Neuronal stem cell (in vitro differentiated cells): Measurements from ENCODE around the gene HPCAL4.

ENCODE experiments used
- DNase-seq: peaks from one replicate; pipeline ENCODE4 v3.0.0-alpha.2; 2013; ENCODE audit warnings: low spot score
- H2AFZ ChIP-seq: one replicate; pipeline ENCODE4 v1.6.1; 2013; ENCODE audit warnings: mild to moderate bottlenecking, low read length, inconsistent platforms
- H2AK5ac ChIP-seq: 2 replicates; pipeline ENCODE4 v1.6.1; 2013; ENCODE audit warnings: low read depth, mild to moderate bottlenecking, inconsistent platforms, low read length, moderate library complexity, mixed read lengths
- H2BK120ac ChIP-seq: 2 replicates; pipeline ENCODE4 v1.6.1; 2013; ENCODE audit warnings: low read depth, mild to moderate bottlenecking, inconsistent platforms, low read length, moderate library complexity, mixed read lengths
- H2BK12ac ChIP-seq: one replicate; pipeline ENCODE4 v1.6.1; 2013; ENCODE audit warnings: low read length, inconsistent platforms
- H2BK15ac ChIP-seq: 2 replicates; pipeline ENCODE4 v1.6.1; 2013; ENCODE audit warnings: mild to moderate bottlenecking, low read length, inconsistent platforms, mixed read lengths
- H2BK5ac ChIP-seq: one replicate; pipeline ENCODE4 v1.6.1; 2013; ENCODE audit warnings: inconsistent platforms, mild to moderate bottlenecking, low read length, moderate library complexity
- H3K14ac ChIP-seq: one replicate; pipeline ENCODE4 v1.6.1; 2013; ENCODE audit warnings: low read length, inconsistent platforms
- H3K18ac ChIP-seq: 2 replicates; pipeline ENCODE4 v1.6.1; 2013; ENCODE audit warnings: low read length, inconsistent platforms
- H3K23ac ChIP-seq: 2 replicates; pipeline ENCODE4 v1.6.1; 2013; ENCODE audit warnings: low read depth, mild to moderate bottlenecking, mixed read lengths, low read length, inconsistent platforms; ENCODE audit not compliant: poor library complexity
- H3K27ac ChIP-seq: replicated peaks from 3 replicates; pipeline ENCODE4 v1.5.1; 2013; ENCODE audit warnings: low read length, inconsistent platforms
- H3K27me3 ChIP-seq, 3 experiments: 2 replicates each; pipeline ENCODE4 v1.6.1; 2013; ENCODE audit warnings: low read length in 3 of 3, mild to moderate bottlenecking in 2 of 3, inconsistent platforms in 1 of 3, low read depth in 1 of 3, mixed read lengths in 1 of 3, moderate library complexity in 1 of 3; ENCODE audit not compliant: control insufficient read depth in 3 of 3, insufficient read depth in 3 of 3
- H3K36me3 ChIP-seq, 2 donors: replicated peaks in 1 of 2; 2 replicates each; pipeline ENCODE4 v1.6.1; 2013; ENCODE audit warnings: low read length in 2 of 2; ENCODE audit not compliant: control insufficient read depth in 2 of 2, insufficient read depth in 2 of 2
- H3K4ac ChIP-seq: 2 replicates; pipeline ENCODE4 v1.6.1; 2013; ENCODE audit warnings: inconsistent platforms, mild to moderate bottlenecking, low read length, moderate library complexity
- H3K4me1 ChIP-seq, 2 donors: 1 replicate in 1 of 2; 2 replicates in 1 of 2; pipeline ENCODE4 v1.6.1; 2013; ENCODE audit warnings: low read length in 2 of 2, low read depth in 1 of 2; ENCODE audit not compliant: control insufficient read depth in 2 of 2, insufficient read depth in 1 of 2
- H3K4me2 ChIP-seq: one replicate; pipeline ENCODE4 v1.6.1; 2013; ENCODE audit warnings: mild to moderate bottlenecking, low read length, inconsistent platforms; ENCODE audit not compliant: insufficient read depth, poor library complexity, severe bottlenecking
- H3K4me3 ChIP-seq, 2 donors: 2 replicates each; pipeline ENCODE4 v1.5.1; 2013; ENCODE audit warnings: low read length in 2 of 2, mild to moderate bottlenecking in 2 of 2, inconsistent platforms in 1 of 2, moderate library complexity in 1 of 2
- H3K79me1 ChIP-seq: one replicate; pipeline ENCODE4 v1.6.1; 2013; ENCODE audit warnings: low read depth, mild to moderate bottlenecking, inconsistent platforms, low read length, moderate library complexity
- H3K9ac ChIP-seq: one replicate; pipeline ENCODE4 v1.6.1; 2013; ENCODE audit warnings: mild to moderate bottlenecking, low read depth, low read length, inconsistent platforms; ENCODE audit not compliant: poor library complexity
- H3K9me3 ChIP-seq, 2 donors: replicated peaks in 1 of 2; 2 replicates each; pipeline versions ENCODE3 to v1.6.1; 2013; ENCODE audit warnings: low read length in 2 of 2, mild to moderate bottlenecking in 2 of 2, inconsistent platforms in 1 of 2, low read depth in 1 of 2, mixed read lengths in 1 of 2, moderate library complexity in 1 of 2; ENCODE audit not compliant: control insufficient read depth in 2 of 2, insufficient read depth in 1 of 2
- H4K8ac ChIP-seq: one replicate; pipeline ENCODE4 v1.6.1; 2013; ENCODE audit warnings: low read depth, mild to moderate bottlenecking, inconsistent platforms, low read length, moderate library complexity
- H4K91ac ChIP-seq: one replicate; pipeline ENCODE4 v1.6.1; 2013; ENCODE audit warnings: low read length, low read depth, mild to moderate bottlenecking, inconsistent platforms; ENCODE audit not compliant: poor library complexity
- WGBS, 2 donors: extraction: QIAGEN DNeasy Blood & Tissue Kit; methylation state at CpG; one replicate each; pipeline ENCODE4 v1.1.7; 2013; ENCODE audit warnings: missing lambda C conversion rate in 2 of 2, mixed read lengths in 1 of 2; ENCODE audit not compliant: insufficient read length in 2 of 2, insufficient replicate concordance in 1 of 2; ENCODE audit errors: extremely low coverage in 2 of 2; 5-methylcytosine and 5-hydroxymethylcytosine counted together

Gene HPCAL4

GRCh38 chr1:39652554-39652953 lies 38.7 kb downstream of the HPCAL4 start:
- Histone ChIP-seq H3K4ac (no peak overlapping the region), H2AK5ac (peak overlapping the region; percentile 20), H3K18ac (no peak overlapping the region), H3K27ac (no peak overlapping the region), H2AFZ (no peak overlapping the region), H3K9me3 (no peaks in the 10 kb centered on the region), H3K27me3 (peaks cover 0 to 40% (median 0%) of the 10 kb centered on the region in 3 experiments), H2BK12ac (no peak overlapping the region), H2BK15ac (no peak overlapping the region), H2BK120ac (no peak overlapping the region), H2BK5ac (no peak overlapping the region), H4K8ac (peak overlapping the region; percentile 52), H3K14ac (no peak overlapping the region), H3K23ac (no peak overlapping the region), H3K4me3 (no peak overlapping the region), H3K4me1 (no peaks in the 10 kb centered on the region), H4K91ac (no peak overlapping the region), H3K36me3 (no peaks in the 10 kb centered on the region), H3K79me1 (no peaks in the 10 kb centered on the region), H3K4me2 (no peak overlapping the region), H3K9ac (no peak overlapping the region)
- DNase-seq, result no peak
- no CpG with 5 or more reads among the region's 2 CpGs for WGBS, 2 donors

GRCh38 chr1:39652105-39652504 lies 39.1 kb downstream of the HPCAL4 start:
- Histone ChIP-seq H3K4me1 (peaks cover 0 to 4% of the 10 kb centered on the region in 2 donors), H3K9ac (no peak overlapping the region), H3K79me1 (no peaks in the 10 kb centered on the region), H4K8ac (peak overlapping the region; percentile 52), H3K27ac (no peak overlapping the region), H2BK5ac (no peak overlapping the region), H3K4ac (no peak overlapping the region), H2BK120ac (no peak overlapping the region), H3K23ac (no peak overlapping the region), H3K4me2 (no peak overlapping the region), H3K36me3 (no peaks in the 10 kb centered on the region), H3K4me3 (no peak overlapping the region), H2AK5ac (no peak overlapping the region), H3K14ac (no peak overlapping the region), H2AFZ (no peak overlapping the region), H2BK15ac (no peak overlapping the region), H2BK12ac (no peak overlapping the region), H4K91ac (no peak overlapping the region), H3K18ac (no peak overlapping the region), H3K27me3 (peaks cover 0 to 39% (median 0%) of the 10 kb centered on the region in 3 experiments), H3K9me3 (no peaks in the 10 kb centered on the region)
- WGBS, 2 donors, result no CpG with 5 or more reads among the region's 6 CpGs
- no peak for DNase-seq

GRCh38 chr1:39650431-39650830 lies 40.8 kb downstream of the HPCAL4 start:
- H3K4me3 ChIP-seq, result no peak overlapping the region
- H3K18ac ChIP-seq, result no peak overlapping the region
- H3K14ac ChIP-seq, result no peak overlapping the region
- H3K4me1 ChIP-seq, result peaks cover 0 to 15% of the 10 kb centered on the region in 2 donors
- H3K79me1 ChIP-seq, result no peaks in the 10 kb centered on the region
- H3K4ac ChIP-seq, result no peak overlapping the region
- no peak overlapping the region for H3K27ac ChIP-seq
- H4K91ac ChIP-seq, result no peak overlapping the region
- no peak overlapping the region for H3K23ac ChIP-seq
- H3K36me3 ChIP-seq, result no peaks in the 10 kb centered on the region
- H2BK15ac ChIP-seq, result no peak overlapping the region
- H2BK5ac ChIP-seq, result no peak overlapping the region
- H2BK120ac ChIP-seq, result no peak overlapping the region
- no CpG with 5 or more reads among the region's 1 CpG for WGBS, 2 donors
- no peaks in the 10 kb centered on the region for H3K9me3 ChIP-seq
- no peak overlapping the region for H2AK5ac ChIP-seq
- no peak overlapping the region for H2AFZ ChIP-seq
- H3K9ac ChIP-seq, result no peak overlapping the region
- H3K4me2 ChIP-seq, result no peak overlapping the region
- DNase-seq, result no peak
- no peak overlapping the region for H2BK12ac ChIP-seq
- no peak overlapping the region for H4K8ac ChIP-seq
- peaks cover 0 to 33% (median 0%) of the 10 kb centered on the region in 3 experiments for H3K27me3 ChIP-seq

GRCh38 chr1:39649636-39650185 lies 41.5 kb downstream of the HPCAL4 start:
- no peak overlapping the region for H2BK12ac ChIP-seq
- H4K8ac ChIP-seq, result no peak overlapping the region
- H3K9ac ChIP-seq, result no peak overlapping the region
- H3K4me3 ChIP-seq, result no peak overlapping the region
- no peaks in the 10 kb centered on the region for H3K9me3 ChIP-seq
- H3K36me3 ChIP-seq, result no peaks in the 10 kb centered on the region
- H3K4ac ChIP-seq, result no peak overlapping the region
- H3K79me1 ChIP-seq, result no peaks in the 10 kb centered on the region
- H2AK5ac ChIP-seq, result no peak overlapping the region
- no peak overlapping the region for H3K14ac ChIP-seq
- no peak overlapping the region for H2BK5ac ChIP-seq
- no peak overlapping the region for H2BK15ac ChIP-seq
- peaks cover 0 to 15% of the 10 kb centered on the region in 2 donors for H3K4me1 ChIP-seq
- no peak for DNase-seq
- no peak overlapping the region for H2BK120ac ChIP-seq
- no peak overlapping the region for H3K18ac ChIP-seq
- no peak overlapping the region for H3K4me2 ChIP-seq
- H3K27me3 ChIP-seq, result peaks cover 0 to 33% (median 0%) of the 10 kb centered on the region in 3 experiments
- H3K23ac ChIP-seq, result no peak overlapping the region
- no CpG with 5 or more reads among the region's 2 CpGs for WGBS, 2 donors
- no peak overlapping the region for H3K27ac ChIP-seq
- H4K91ac ChIP-seq, result no peak overlapping the region
- no peak overlapping the region for H2AFZ ChIP-seq
